HG02571 (cell line): ENCODE results near the gene KCNK7.
"Not testable (repeated sequence)": the region's sequence is repeated elsewhere in the genome, so short reads cannot be mapped to it uniquely, and the experiment has no call there.

Experiments used
- ATAC-seq: cut with Tn5 transposase; IDR thresholded peaks from one replicate; pipeline ENCODE4 v1.9.1; 2021; ENCODE audit warnings: mild to moderate bottlenecking, moderate library complexity; ENCODE audit not compliant: unreplicated experiment

Gene KCNK7

GRCh38 chr11:65574811-65575567 is 20.6 kb downstream of the KCNK7 start:
- no peak for ATAC-seq

GRCh38 chr11:65574109-65574810 is 21.3 kb downstream of the KCNK7 start:
- no peak for ATAC-seq

- no peak for ATAC-seq
Measured at GRCh38 chr11:65573391-65574079, 22.1 kb downstream of the KCNK7 start.

- ATAC-seq = no peak
Measured at GRCh38 chr11:65572356-65573051, 23.1 kb downstream of the KCNK7 start, which contains the start of gene FAM89B. Gene FAM89B (plus strand): TSS chr11:65572538. CDS start chr11:65572670, 132 bp downstream.

GRCh38 chr11:65571940-65572339 is 23.7 kb downstream of the KCNK7 start:
- ATAC-seq = no peak

GRCh38 chr11:65571420-65571819 is 24.2 kb downstream of the KCNK7 start:
- ATAC-seq = no peak

- ATAC-seq = peak; percentile 55
Measured at GRCh38 chr11:65569973-65570918, 25.4 kb downstream of the KCNK7 start, which contains the start of gene ZNRD2. Gene ZNRD2 (plus strand): TSS chr11:65570477. CDS start chr11:65570492, 15 bp downstream.

- peak; percentile 8 for ATAC-seq
Measured at GRCh38 chr11:65569164-65569972, 26.2 kb downstream of the KCNK7 start.

GRCh38 chr11:65565624-65566453 is 29.8 kb downstream of the KCNK7 start:
- no peak for ATAC-seq

- not testable (repeated sequence) for ATAC-seq
Measured at GRCh38 chr11:65564879-65565559, 30.6 kb downstream of the KCNK7 start.

- no peak for ATAC-seq
Measured at GRCh38 chr11:65563601-65564000, 32.0 kb downstream of the KCNK7 start.

GRCh38 chr11:65562788-65563187 is 32.8 kb downstream of the KCNK7 start:
- ATAC-seq = no peak

- ATAC-seq = no peak
Measured at GRCh38 chr11:65562020-65562419, 33.6 kb downstream of the KCNK7 start.

- ATAC-seq = no peak
Measured at GRCh38 chr11:65560555-65561418, 34.8 kb downstream of the KCNK7 start.

- no peak for ATAC-seq
Measured at GRCh38 chr11:65559951-65560537, 35.6 kb downstream of the KCNK7 start.

GRCh38 chr11:65559535-65559934 is 36.1 kb downstream of the KCNK7 start:
- ATAC-seq = no peak
